H9 (cell line): ENCODE data around the gene B4GALNT4. TPM values are rescaled to one million over a fixed set of nuclear protein-coding genes. Genes with fewer than 3 reads are reported as not detected.

Source experiments
- DNase-seq: peaks from one replicate; pipeline ENCODE4 v3.0.0-alpha.2; 2017
- H2AFZ ChIP-seq: one replicate; pipeline ENCODE4 v1.6.1; 2013; ENCODE audit warnings: mild to moderate bottlenecking, low read length, control low read depth, moderate library complexity
- H2AK5ac ChIP-seq: 2 replicates; pipeline ENCODE4 v1.6.1; 2013; ENCODE audit warnings: low read length, control low read depth, mixed read lengths; ENCODE audit not compliant: insufficient read length
- H2BK120ac ChIP-seq: one replicate; pipeline ENCODE4 v1.6.1; 2013; ENCODE audit warnings: low read depth, mild to moderate bottlenecking, low read length, control low read depth, inconsistent platforms; ENCODE audit not compliant: poor library complexity, severe bottlenecking
- H2BK12ac ChIP-seq: 2 replicates; pipeline ENCODE4 v1.6.1; 2013; ENCODE audit warnings: low read length, control low read depth, mixed read lengths, low read depth; ENCODE audit not compliant: insufficient read length
- H2BK15ac ChIP-seq: 2 replicates; pipeline ENCODE4 v1.6.1; 2013; ENCODE audit warnings: low read depth, low read length, control low read depth
- H2BK20ac ChIP-seq: one replicate; pipeline ENCODE4 v1.6.1; 2013; ENCODE audit warnings: low read depth, mild to moderate bottlenecking, low read length, control low read depth, inconsistent platforms; ENCODE audit not compliant: poor library complexity, severe bottlenecking
- H2BK5ac ChIP-seq: 2 replicates; pipeline ENCODE4 v1.6.1; 2013; ENCODE audit warnings: low read length, control low read depth, mixed read lengths; ENCODE audit not compliant: insufficient read length
- H3K14ac ChIP-seq: 2 replicates; pipeline ENCODE4 v1.6.1; 2013; ENCODE audit warnings: low read length, control low read depth; ENCODE audit not compliant: insufficient read depth
- H3K18ac ChIP-seq: 2 replicates; pipeline ENCODE4 v1.6.1; 2013; ENCODE audit warnings: low read depth, mild to moderate bottlenecking, mixed read lengths, low read length, control low read depth; ENCODE audit not compliant: insufficient read length
- H3K23ac ChIP-seq: 2 replicates; pipeline ENCODE4 v1.6.1; 2013; ENCODE audit warnings: low read length, control low read depth, mixed read lengths, low read depth; ENCODE audit not compliant: insufficient read length
- H3K23me2 ChIP-seq: 2 replicates; pipeline ENCODE4 v1.6.1; 2013; ENCODE audit warnings: low read depth, mild to moderate bottlenecking, mixed read lengths, low read length, control low read depth; ENCODE audit not compliant: insufficient read length, poor library complexity, severe bottlenecking
- H3K27ac ChIP-seq: 2 replicates; pipeline ENCODE4 v1.5.1; 2013; ENCODE audit warnings: low read length, control low read depth, mixed read lengths, low read depth; ENCODE audit not compliant: insufficient read length
- H3K27me3 ChIP-seq: 2 replicates; pipeline ENCODE4 v1.6.1; 2013; ENCODE audit warnings: low read length, control low read depth, inconsistent platforms; ENCODE audit not compliant: insufficient read depth
- H3K4ac ChIP-seq: 2 replicates; pipeline ENCODE4 v1.6.1; 2013; ENCODE audit warnings: low read depth, mild to moderate bottlenecking, control low read depth, inconsistent platforms, low read length, moderate library complexity
- H3K4me1 ChIP-seq: 2 replicates; pipeline ENCODE4 v1.6.1; 2013; ENCODE audit warnings: low read length, control low read depth, inconsistent platforms; ENCODE audit not compliant: insufficient read depth
- H3K4me2 ChIP-seq: 2 replicates; pipeline ENCODE4 v1.6.1; 2013; ENCODE audit warnings: low read length, control low read depth, mixed read lengths; ENCODE audit not compliant: insufficient read length, insufficient read depth
- H3K56ac ChIP-seq: 2 replicates; pipeline ENCODE4 v1.6.1; 2013; ENCODE audit warnings: low read depth, mild to moderate bottlenecking, mixed read lengths, low read length, control low read depth; ENCODE audit not compliant: insufficient read length
- H3K79me1 ChIP-seq: 2 replicates; pipeline ENCODE4 v1.6.1; 2013; ENCODE audit warnings: low read depth, mild to moderate bottlenecking, moderate library complexity, low read length, control low read depth, inconsistent platforms; ENCODE audit not compliant: insufficient read depth, poor library complexity, severe bottlenecking
- H3K79me2 ChIP-seq: 2 replicates; pipeline ENCODE4 v1.6.1; 2013; ENCODE audit warnings: low read length, control low read depth, inconsistent platforms; ENCODE audit not compliant: insufficient read depth
- H3K9ac ChIP-seq: 2 replicates; pipeline ENCODE4 v1.6.1; 2013; ENCODE audit warnings: low read length, control low read depth, mixed read lengths; ENCODE audit not compliant: insufficient read length; ENCODE audit errors: extremely low read depth
- H3K9me3 ChIP-seq: one replicate; pipeline ENCODE4 v1.6.1; 2013; ENCODE audit warnings: low read depth, low read length, inconsistent platforms; ENCODE audit not compliant: control insufficient read depth
- H3T11ph ChIP-seq: one replicate; pipeline ENCODE4 v1.6.1; 2013; ENCODE audit warnings: mild to moderate bottlenecking, low read length, control low read depth, inconsistent platforms
- H4K20me1 ChIP-seq: one replicate; pipeline ENCODE4 v1.6.1; 2013; ENCODE audit not compliant: control insufficient read depth, insufficient read length, insufficient read depth
- H4K5ac ChIP-seq: 2 replicates; pipeline ENCODE4 v1.6.1; 2013; ENCODE audit warnings: low read depth, mild to moderate bottlenecking, mixed read lengths, low read length, control low read depth; ENCODE audit not compliant: insufficient read length
- H4K8ac ChIP-seq: replicated peaks from 2 replicates; pipeline ENCODE4 v1.6.1; 2013; ENCODE audit warnings: low read length, control low read depth, mixed read lengths, low read depth; ENCODE audit not compliant: insufficient read length
- H4K91ac ChIP-seq: 2 replicates; pipeline ENCODE4 v1.6.1; 2013; ENCODE audit warnings: low read depth, mild to moderate bottlenecking, moderate library complexity, mixed read lengths, low read length, control low read depth; ENCODE audit not compliant: insufficient read length
- H3K27ac Mint-ChIP-seq, 3 experiments: 2 replicates in 2 of 3; 3 replicates in 1 of 3; pipeline ENCODE4 v1.8.0; 2020 to 2021; ENCODE audit warnings: mixed read lengths in 3 of 3, mild to moderate bottlenecking in 1 of 3, moderate library complexity in 1 of 3
- H3K27me3 Mint-ChIP-seq: 2 replicates; pipeline ENCODE4 v1.8.0; 2021; ENCODE audit warnings: low read depth, mild to moderate bottlenecking, moderate library complexity, mixed read lengths
- H3K36me3 Mint-ChIP-seq, 3 experiments: 2 replicates in 2 of 3; 3 replicates in 1 of 3; pipeline ENCODE4 v1.8.0; 2020 to 2021; ENCODE audit warnings: low read depth in 3 of 3, mixed read lengths in 3 of 3; ENCODE audit not compliant: insufficient read depth in 1 of 3
- H3K4me1 Mint-ChIP-seq, 2 experiments: 2 replicates each; pipeline ENCODE4 v1.8.0; 2020; ENCODE audit warnings: mixed read lengths in 2 of 2
- H3K4me3 Mint-ChIP-seq, 2 experiments: 2 replicates in 1 of 2; 3 replicates in 1 of 2; pipeline ENCODE4 v1.8.0; 2020 to 2021; ENCODE audit warnings: mild to moderate bottlenecking in 2 of 2, mixed read lengths in 2 of 2, moderate library complexity in 1 of 2
- H3K9me3 Mint-ChIP-seq, 2 experiments: 2 replicates in 1 of 2; 3 replicates in 1 of 2; pipeline ENCODE4 v1.8.0; 2020; ENCODE audit warnings: mild to moderate bottlenecking in 2 of 2, mixed read lengths in 2 of 2, moderate library complexity in 1 of 2
- WGBS: extraction: QIAGEN DNeasy Blood & Tissue Kit; methylation state at CpG from one replicate; pipeline ENCODE4 v1.1.7; 2013; ENCODE audit warnings: missing lambda C conversion rate, low lambda C conversion rate, mixed read lengths; ENCODE audit not compliant: insufficient read length; ENCODE audit errors: extremely low coverage; 5-methylcytosine and 5-hydroxymethylcytosine counted together
- total RNA-seq: library from RNA; stranded (reverse); gene quantifications from 2 replicates; pipeline ENCODE4 v1.2.1, GENCODE V29; 2021
- TF ChIP-seq, protein P1 (sequence below): fragments of 200-600 bp; sonication (generic); conservative IDR thresholded peaks from 3 replicates; pipeline ENCODE4 v1.8.0; 2021; ENCODE audit warnings: antibody characterized with exemption, mild to moderate bottlenecking

Gene B4GALNT4
- total RNA-seq, 1 experiment from 2014 or later: 105 TPM

DNA sequence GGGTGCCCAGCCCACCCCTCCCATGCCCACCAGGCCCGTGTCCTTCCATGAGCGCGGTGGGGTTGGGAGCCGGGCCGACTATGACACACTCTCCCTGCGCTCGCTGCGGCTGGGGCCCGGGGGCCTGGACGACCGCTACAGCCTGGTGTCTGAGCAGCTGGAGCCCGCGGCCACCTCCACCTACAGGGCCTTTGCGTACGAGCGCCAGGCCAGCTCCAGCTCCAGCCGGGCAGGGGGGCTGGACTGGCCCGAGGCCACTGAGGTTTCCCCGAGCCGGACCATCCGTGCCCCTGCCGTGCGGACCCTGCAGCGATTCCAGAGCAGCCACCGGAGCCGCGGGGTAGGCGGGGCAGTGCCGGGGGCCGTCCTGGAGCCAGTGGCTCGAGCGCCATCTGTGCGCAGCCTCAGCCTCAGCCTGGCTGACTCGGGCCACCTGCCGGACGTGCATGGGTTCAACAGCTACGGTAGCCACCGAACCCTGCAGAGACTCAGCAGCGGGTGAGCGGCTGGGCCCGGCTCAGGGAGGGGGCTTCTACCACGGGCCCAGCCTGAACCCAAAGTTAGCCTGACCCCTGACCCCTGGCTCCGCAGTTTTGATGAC lies 27.7 kb downstream of the B4GALNT4 start:
- H2BK12ac ChIP-seq: no peak overlapping the region
- no peaks in the 10 kb centered on the region for H3K79me2 ChIP-seq
- H3K27ac ChIP-seq: no peak overlapping the region
- TF ChIP-seq, protein P1, sequence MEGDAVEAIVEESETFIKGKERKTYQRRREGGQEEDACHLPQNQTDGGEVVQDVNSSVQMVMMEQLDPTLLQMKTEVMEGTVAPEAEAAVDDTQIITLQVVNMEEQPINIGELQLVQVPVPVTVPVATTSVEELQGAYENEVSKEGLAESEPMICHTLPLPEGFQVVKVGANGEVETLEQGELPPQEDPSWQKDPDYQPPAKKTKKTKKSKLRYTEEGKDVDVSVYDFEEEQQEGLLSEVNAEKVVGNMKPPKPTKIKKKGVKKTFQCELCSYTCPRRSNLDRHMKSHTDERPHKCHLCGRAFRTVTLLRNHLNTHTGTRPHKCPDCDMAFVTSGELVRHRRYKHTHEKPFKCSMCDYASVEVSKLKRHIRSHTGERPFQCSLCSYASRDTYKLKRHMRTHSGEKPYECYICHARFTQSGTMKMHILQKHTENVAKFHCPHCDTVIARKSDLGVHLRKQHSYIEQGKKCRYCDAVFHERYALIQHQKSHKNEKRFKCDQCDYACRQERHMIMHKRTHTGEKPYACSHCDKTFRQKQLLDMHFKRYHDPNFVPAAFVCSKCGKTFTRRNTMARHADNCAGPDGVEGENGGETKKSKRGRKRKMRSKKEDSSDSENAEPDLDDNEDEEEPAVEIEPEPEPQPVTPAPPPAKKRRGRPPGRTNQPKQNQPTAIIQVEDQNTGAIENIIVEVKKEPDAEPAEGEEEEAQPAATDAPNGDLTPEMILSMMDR: no peak
- no peak overlapping the region for H4K5ac ChIP-seq
- no peak overlapping the region for H3K56ac ChIP-seq
- Mint-ChIP-seq H3K36me3 (peaks cover 2 to 18% (median 18%) of the 10 kb centered on the region in 3 experiments; a peak in 5 of 7 replicates), H3K27me3 (no peaks in the 10 kb centered on the region), H3K9me3 (peaks cover 10 to 16% of the 10 kb centered on the region in 2 experiments), H3K4me1 (peaks cover 2 to 9% of the 10 kb centered on the region in 2 experiments), H3K4me3 (no peak overlapping the region), H3K27ac (no peak overlapping the region)
- H3K4me2 ChIP-seq: no peak overlapping the region
- no peak overlapping the region for H3K14ac ChIP-seq
- H2BK5ac ChIP-seq: no peak overlapping the region
- WGBS: no CpG with 5 or more reads among the region's 43 CpGs
- H3K18ac ChIP-seq: no peak overlapping the region
- H2AFZ ChIP-seq: no peak overlapping the region
- peaks cover 2% of the 10 kb centered on the region for H4K20me1 ChIP-seq
- H2BK120ac ChIP-seq: no peak overlapping the region
- no peak overlapping the region for H4K91ac ChIP-seq
- DNase-seq: no peak
- no peaks in the 10 kb centered on the region for H3K4me1 ChIP-seq
- H3K9me3 ChIP-seq: no peaks in the 10 kb centered on the region
- H3K27me3 ChIP-seq: no peaks in the 10 kb centered on the region
- H3K9ac ChIP-seq: no peak overlapping the region
- H4K8ac ChIP-seq: no peak overlapping the region
- H3K23ac ChIP-seq: no peak overlapping the region
- H3K23me2 ChIP-seq: no peaks in the 10 kb centered on the region
- H3K79me1 ChIP-seq: no peaks in the 10 kb centered on the region
- no peak overlapping the region for H3K4ac ChIP-seq
- no peak overlapping the region for H2BK20ac ChIP-seq
- H3T11ph ChIP-seq: no peak overlapping the region
- no peak overlapping the region; the same call in 1 of the 2 replicates for H2BK15ac ChIP-seq
- no peak overlapping the region for H2AK5ac ChIP-seq
